Skeletal muscle satellite cell (primary cell): ENCODE measurements around the gene SLC38A9.
"Not testable (repeated sequence)": the region's sequence is repeated elsewhere in the genome, so short reads cannot be mapped to it uniquely, and the experiment has no call there.

Experiments used
- H3K27me3 ChIP-seq: 2 replicates; pipeline ENCODE4 v1.7.0; 2013; ENCODE audit warnings: low read length; ENCODE audit not compliant: control insufficient read depth, insufficient read depth
- H3K36me3 ChIP-seq: 2 replicates; pipeline ENCODE4 v1.7.0; 2013; ENCODE audit warnings: mild to moderate bottlenecking, control low read depth, low read length; ENCODE audit not compliant: insufficient read depth
- H3K4me1 ChIP-seq: 2 replicates; pipeline ENCODE4 v1.7.0; 2013; ENCODE audit warnings: low read length; ENCODE audit not compliant: control insufficient read depth, insufficient read depth
- H3K4me2 ChIP-seq: 2 replicates; pipeline ENCODE4 v1.7.0; 2013; ENCODE audit warnings: mild to moderate bottlenecking, low read length
- H3K4me3 ChIP-seq: 2 replicates; pipeline ENCODE4 v1.7.0; 2013; ENCODE audit warnings: low read length
- H3K9ac ChIP-seq: 2 replicates; pipeline ENCODE4 v1.7.0; 2013; ENCODE audit warnings: mild to moderate bottlenecking, low read depth, low read length, moderate library complexity
- H3K9me3 ChIP-seq: replicated peaks from 2 replicates; pipeline ENCODE4 v1.7.0; 2013; ENCODE audit warnings: mild to moderate bottlenecking, control low read depth, low read length

SLC38A9 gene

GRCh38 chr5:55607309-55607708 is 104.8 kb downstream of the SLC38A9 start:
- H3K27me3 ChIP-seq, H3K4me3 ChIP-seq, H3K9ac ChIP-seq, H3K4me2 ChIP-seq, H3K36me3 ChIP-seq, H3K9me3 ChIP-seq: not testable (repeated sequence)
- H3K4me1 ChIP-seq = peaks cover 32% of the 10 kb centered on the region

- H3K4me3 ChIP-seq = peak overlapping the region; percentile 39
- no peaks in the 10 kb centered on the region for H3K27me3 ChIP-seq
- H3K4me2 ChIP-seq = peak overlapping the region; percentile 62
- no peaks in the 10 kb centered on the region for H3K36me3 ChIP-seq
- peaks cover 58% of the 10 kb centered on the region for H3K4me1 ChIP-seq
- H3K9ac ChIP-seq = peak overlapping the region; percentile 87
- no peaks in the 10 kb centered on the region for H3K9me3 ChIP-seq
Observed at GRCh38 chr5:55604611-55605067, 107.5 kb downstream of the SLC38A9 start.

- H3K36me3 ChIP-seq = no peaks in the 10 kb centered on the region
- H3K9ac ChIP-seq = peak overlapping the region; percentile 87
- no peaks in the 10 kb centered on the region for H3K9me3 ChIP-seq
- no peaks in the 10 kb centered on the region for H3K27me3 ChIP-seq
- peak overlapping the region; percentile 62 for H3K4me2 ChIP-seq
- no peak overlapping the region for H3K4me3 ChIP-seq
- peaks cover 61% of the 10 kb centered on the region for H3K4me1 ChIP-seq
Observed at GRCh38 chr5:55603922-55604321, 108.2 kb downstream of the SLC38A9 start.

- H3K9me3 ChIP-seq = no peaks in the 10 kb centered on the region
- no peaks in the 10 kb centered on the region for H3K36me3 ChIP-seq
- peak overlapping the region; percentile 30 for H3K4me3 ChIP-seq
- peak overlapping the region; percentile 74 for H3K4me2 ChIP-seq
- peaks cover 72% of the 10 kb centered on the region for H3K4me1 ChIP-seq
- no peaks in the 10 kb centered on the region for H3K27me3 ChIP-seq
- peak overlapping the region; percentile 87 for H3K9ac ChIP-seq
Observed at GRCh38 chr5:55601628-55602027, 110.5 kb downstream of the SLC38A9 start.

GRCh38 chr5:55601204-55601618 is 110.9 kb downstream of the SLC38A9 start:
- Histone ChIP-seq H3K4me2 (peak overlapping the region; percentile 74), H3K27me3 (no peaks in the 10 kb centered on the region), H3K4me1 (peaks cover 72% of the 10 kb centered on the region), H3K9me3 (no peaks in the 10 kb centered on the region), H3K4me3 (peak overlapping the region; percentile 30), H3K36me3 (no peaks in the 10 kb centered on the region), H3K9ac (peak overlapping the region; percentile 87)

- peak overlapping the region; percentile 87 for H3K9ac ChIP-seq
- no peaks in the 10 kb centered on the region for H3K9me3 ChIP-seq
- H3K27me3 ChIP-seq = no peaks in the 10 kb centered on the region
- peak overlapping the region; percentile 74 for H3K4me2 ChIP-seq
- H3K36me3 ChIP-seq = no peaks in the 10 kb centered on the region
- peak overlapping the region; percentile 30 for H3K4me3 ChIP-seq
- peaks cover 72% of the 10 kb centered on the region for H3K4me1 ChIP-seq
Observed at GRCh38 chr5:55600497-55601203, 111.5 kb downstream of the SLC38A9 start.

GRCh38 chr5:55600086-55600485 is 112.0 kb downstream of the SLC38A9 start:
- no peaks in the 10 kb centered on the region for H3K9me3 ChIP-seq
- peak overlapping the region; percentile 87 for H3K9ac ChIP-seq
- peak overlapping the region; percentile 74 for H3K4me2 ChIP-seq
- H3K4me3 ChIP-seq = peak overlapping the region; percentile 30
- H3K36me3 ChIP-seq = no peaks in the 10 kb centered on the region
- H3K4me1 ChIP-seq = peaks cover 69% of the 10 kb centered on the region
- no peaks in the 10 kb centered on the region for H3K27me3 ChIP-seq

GRCh38 chr5:55599148-55600050 is 112.7 kb downstream of the SLC38A9 start:
- Histone ChIP-seq H3K4me2 (no peak overlapping the region), H3K9me3 (no peaks in the 10 kb centered on the region), H3K4me3 (no peak overlapping the region), H3K9ac (no peak overlapping the region), H3K4me1 (peaks cover 62% of the 10 kb centered on the region), H3K36me3 (no peaks in the 10 kb centered on the region), H3K27me3 (no peaks in the 10 kb centered on the region)

GRCh38 chr5:55597014-55597981 is 114.8 kb downstream of the SLC38A9 start:
- no peaks in the 10 kb centered on the region for H3K36me3 ChIP-seq
- no peak overlapping the region for H3K4me2 ChIP-seq
- no peaks in the 10 kb centered on the region for H3K9me3 ChIP-seq
- H3K27me3 ChIP-seq = no peaks in the 10 kb centered on the region
- H3K4me3 ChIP-seq = no peak overlapping the region
- peaks cover 41% of the 10 kb centered on the region for H3K4me1 ChIP-seq
- H3K9ac ChIP-seq = no peak overlapping the region

- no peaks in the 10 kb centered on the region for H3K27me3 ChIP-seq
- H3K9me3 ChIP-seq = no peaks in the 10 kb centered on the region
- no peak overlapping the region for H3K4me2 ChIP-seq
- H3K9ac ChIP-seq = no peak overlapping the region
- no peaks in the 10 kb centered on the region for H3K36me3 ChIP-seq
- peaks cover 14% of the 10 kb centered on the region for H3K4me1 ChIP-seq
- H3K4me3 ChIP-seq = no peak overlapping the region
Observed at GRCh38 chr5:55594671-55595070, 117.5 kb downstream of the SLC38A9 start.

- Histone ChIP-seq H3K9ac (no peak overlapping the region), H3K4me2 (no peak overlapping the region), H3K4me3 (no peak overlapping the region)
Observed at GRCh38 chr5:55593115-55593472, 119.0 kb downstream of the SLC38A9 start.

More at GRCh38 chr5:55593115-55593472, 119.0 kb downstream of the SLC38A9 start:
- Histone ChIP-seq H3K36me3 (no peaks in the 10 kb centered on the region), H3K27me3 (no peaks in the 10 kb centered on the region), H3K4me1 (peaks cover 12% of the 10 kb centered on the region), H3K9me3 (no peaks in the 10 kb centered on the region)
